ENCODE measurements around the gene NPC2.
A peak's percentile ranks its signal among the peaks of the same experiment; 100 is the strongest.
"Not testable (repeated sequence)": the region's sequence is repeated elsewhere in the genome, so short reads cannot be mapped to it uniquely, and the experiment has no call there.

The NPC2 gene

GRCh38 chr14:74492776-74493342 lies at the start of gene NPC2:
TSS of gene NPC2 (minus strand) at chr14:74493305. CDS start at chr14:74493274, 31 bp downstream.
- Histone ChIP-seq H3K27ac (ENCODE audit: low read depth, low read length) (peak within 1 kb of the TSS; percentile 69; the same call in 1 of the 2 replicates), H3K36me3 (ENCODE audit: control insufficient read depth, insufficient read depth, low read length) (peaks cover 16% of the 10 kb centered on the region), H3K9ac (ENCODE audit: low read length) (peak within 1 kb of the TSS; percentile 89), H3K4me1 (ENCODE audit: control insufficient read depth, insufficient read depth, low read length) (peaks cover 14% of the 10 kb centered on the region), H3K27me3 (ENCODE audit: control insufficient read depth, insufficient read depth, low read length) (no peaks in the 10 kb centered on the region), H3K9me3 (ENCODE audit: control insufficient read depth, insufficient read depth, low read depth, low read length) (no peaks in the 10 kb centered on the region), H3K4me3 (ENCODE audit: low read depth, low read length) (peak within 1 kb of the TSS; percentile 95)

DNA sequence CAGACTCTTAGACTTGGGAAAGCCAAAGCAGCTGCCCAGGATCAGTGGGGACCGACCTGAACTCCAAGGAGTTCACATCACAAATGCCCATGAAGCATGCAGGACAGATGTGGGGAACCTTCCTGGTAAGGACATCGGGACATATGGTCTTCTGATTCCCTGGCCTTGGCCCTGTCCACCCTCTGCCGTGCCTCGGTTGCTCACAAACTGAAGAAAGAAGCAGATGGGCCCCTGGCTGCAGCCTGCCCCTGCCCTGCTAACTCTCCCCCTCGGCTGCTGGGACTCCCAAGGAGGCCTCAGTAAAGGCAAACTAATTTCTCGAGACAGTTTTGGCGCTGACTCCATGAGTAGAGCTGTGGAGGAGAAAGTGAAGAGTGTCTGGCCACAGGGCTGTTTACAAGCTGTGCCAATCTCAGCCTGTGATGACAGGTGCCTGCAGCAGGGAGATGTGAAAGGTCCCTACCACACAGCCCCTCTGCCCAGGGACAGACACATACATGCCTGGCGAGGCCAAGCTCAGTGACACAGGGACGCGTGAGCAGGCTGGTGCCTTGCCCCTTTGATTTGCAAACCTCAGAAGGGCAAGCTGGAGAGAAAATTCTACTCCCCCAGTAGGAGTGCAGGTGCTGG lies 49.1 kb upstream of the NPC2 start:
- Histone ChIP-seq H3K27me3 (ENCODE audit: control insufficient read depth, insufficient read depth, low read length) (no peaks in the 10 kb centered on the region), H3K9me3 (ENCODE audit: control insufficient read depth, insufficient read depth, low read depth, low read length) (no peaks in the 10 kb centered on the region), H3K36me3 (ENCODE audit: control insufficient read depth, insufficient read depth, low read length) (no peaks in the 10 kb centered on the region), H3K4me3 (ENCODE audit: low read depth, low read length) (no peak overlapping the region), H3K9ac (ENCODE audit: low read length) (no peak overlapping the region), H3K27ac (ENCODE audit: low read depth, low read length) (no peak overlapping the region), H3K4me1 (ENCODE audit: control insufficient read depth, insufficient read depth, low read length) (0 out of 2 replicates have a peak, but pooled peaks cover 5% of the 10 kb centered on the region)

DNA sequence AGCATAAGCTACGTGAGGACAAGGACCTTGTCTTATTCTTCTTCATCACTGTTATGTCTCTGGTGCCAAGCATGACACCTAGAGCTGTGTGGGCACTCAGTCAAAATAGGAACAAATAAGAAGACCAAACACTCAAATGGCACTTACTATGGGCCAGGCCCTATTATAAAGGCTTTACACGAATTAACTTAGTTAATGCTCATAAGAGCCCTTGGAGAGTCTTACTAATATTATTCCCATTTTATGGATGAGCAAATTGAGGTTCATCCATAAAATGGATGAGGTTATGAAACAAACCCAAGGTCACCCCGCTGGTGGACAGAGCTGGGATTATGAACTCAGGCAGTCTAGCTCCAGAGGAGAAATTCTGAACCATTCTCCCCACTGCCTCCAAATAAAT lies 48.1 kb upstream of the NPC2 start:
- H3K27ac ChIP-seq (ENCODE audit: low read depth, low read length) = no peak overlapping the region
- no peak overlapping the region for H3K9ac ChIP-seq (ENCODE audit: low read length)
- no peaks in the 10 kb centered on the region for H3K36me3 ChIP-seq (ENCODE audit: control insufficient read depth, insufficient read depth, low read length)
- no peaks in the 10 kb centered on the region for H3K4me1 ChIP-seq (ENCODE audit: control insufficient read depth, insufficient read depth, low read length)
- no peak overlapping the region for H3K4me3 ChIP-seq (ENCODE audit: low read depth, low read length)
- H3K27me3 ChIP-seq (ENCODE audit: control insufficient read depth, insufficient read depth, low read length) = no peaks in the 10 kb centered on the region
- H3K9me3 ChIP-seq (ENCODE audit: control insufficient read depth, insufficient read depth, low read depth, low read length) = no peaks in the 10 kb centered on the region

GRCh38 chr14:74539503-74539902 lies 46.4 kb upstream of the NPC2 start:
- H3K27me3 ChIP-seq (ENCODE audit: control insufficient read depth, insufficient read depth, low read length) = no peaks in the 10 kb centered on the region
- no peaks in the 10 kb centered on the region for H3K4me1 ChIP-seq (ENCODE audit: control insufficient read depth, insufficient read depth, low read length)
- no peaks in the 10 kb centered on the region for H3K9me3 ChIP-seq (ENCODE audit: control insufficient read depth, insufficient read depth, low read depth, low read length)
- no peak overlapping the region for H3K9ac ChIP-seq (ENCODE audit: low read length)
- no peak overlapping the region for H3K27ac ChIP-seq (ENCODE audit: low read depth, low read length)
- H3K36me3 ChIP-seq (ENCODE audit: control insufficient read depth, insufficient read depth, low read length) = no peaks in the 10 kb centered on the region
- no peak overlapping the region for H3K4me3 ChIP-seq (ENCODE audit: low read depth, low read length)

- Histone ChIP-seq H3K4me1 (ENCODE audit: control insufficient read depth, insufficient read depth, low read length) (no peaks in the 10 kb centered on the region), H3K4me3 (ENCODE audit: low read depth, low read length) (no peak overlapping the region), H3K27ac (ENCODE audit: low read depth, low read length) (no peak overlapping the region), H3K9ac (ENCODE audit: low read length) (no peak overlapping the region), H3K9me3 (ENCODE audit: control insufficient read depth, insufficient read depth, low read depth, low read length) (no peaks in the 10 kb centered on the region), H3K36me3 (ENCODE audit: control insufficient read depth, insufficient read depth, low read length) (no peaks in the 10 kb centered on the region), H3K27me3 (ENCODE audit: control insufficient read depth, insufficient read depth, low read length) (no peaks in the 10 kb centered on the region)
Measured at GRCh38 chr14:74538411-74539391, 45.6 kb upstream of the NPC2 start.

DNA sequence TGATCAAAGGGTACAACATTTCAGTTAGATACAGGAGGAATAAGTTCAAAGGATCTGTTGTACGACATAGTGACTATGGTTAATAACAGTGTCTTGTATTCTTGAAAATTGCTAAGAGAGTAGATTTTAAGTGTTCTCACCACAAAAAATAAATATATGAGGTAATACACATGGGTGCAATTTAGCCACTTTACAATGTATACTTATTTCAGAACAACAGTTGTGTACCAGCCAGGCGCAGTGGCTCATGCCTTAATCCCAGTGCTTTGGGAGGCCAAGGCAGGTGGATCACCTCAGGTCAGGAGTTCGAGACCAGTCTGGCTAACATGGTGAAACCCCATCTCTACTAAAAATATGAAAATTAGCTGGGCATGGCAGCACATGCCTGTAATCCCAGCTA lies 43.2 kb upstream of the NPC2 start:
- not testable (repeated sequence) for H3K27ac ChIP-seq (ENCODE audit: low read depth, low read length); H3K9ac ChIP-seq (ENCODE audit: low read length); H3K9me3 ChIP-seq (ENCODE audit: control insufficient read depth, insufficient read depth, low read depth, low read length); H3K36me3 ChIP-seq (ENCODE audit: control insufficient read depth, insufficient read depth, low read length); H3K4me3 ChIP-seq (ENCODE audit: low read depth, low read length); H3K27me3 ChIP-seq (ENCODE audit: control insufficient read depth, insufficient read depth, low read length); H3K4me1 ChIP-seq (ENCODE audit: control insufficient read depth, insufficient read depth, low read length)

- H3K27me3 ChIP-seq (ENCODE audit: control insufficient read depth, insufficient read depth, low read length) = no peaks in the 10 kb centered on the region
- no peak overlapping the region for H3K4me3 ChIP-seq (ENCODE audit: low read depth, low read length)
- H3K4me1 ChIP-seq (ENCODE audit: control insufficient read depth, insufficient read depth, low read length) = no peaks in the 10 kb centered on the region
- no peaks in the 10 kb centered on the region for H3K36me3 ChIP-seq (ENCODE audit: control insufficient read depth, insufficient read depth, low read length)
- no peak overlapping the region for H3K27ac ChIP-seq (ENCODE audit: low read depth, low read length)
- H3K9me3 ChIP-seq (ENCODE audit: control insufficient read depth, insufficient read depth, low read depth, low read length) = no peaks in the 10 kb centered on the region
- H3K9ac ChIP-seq (ENCODE audit: low read length) = no peak overlapping the region
Measured at GRCh38 chr14:74535756-74536325, 42.7 kb upstream of the NPC2 start.

- no peaks in the 10 kb centered on the region for H3K27me3 ChIP-seq (ENCODE audit: control insufficient read depth, insufficient read depth, low read length)
- no peaks in the 10 kb centered on the region for H3K36me3 ChIP-seq (ENCODE audit: control insufficient read depth, insufficient read depth, low read length)
- H3K9ac ChIP-seq (ENCODE audit: low read length) = no peak overlapping the region
- no peaks in the 10 kb centered on the region for H3K4me1 ChIP-seq (ENCODE audit: control insufficient read depth, insufficient read depth, low read length)
- H3K27ac ChIP-seq (ENCODE audit: low read depth, low read length) = no peak overlapping the region
- no peak overlapping the region for H3K4me3 ChIP-seq (ENCODE audit: low read depth, low read length)
- no peaks in the 10 kb centered on the region for H3K9me3 ChIP-seq (ENCODE audit: control insufficient read depth, insufficient read depth, low read depth, low read length)
Measured at GRCh38 chr14:74533576-74533975, 40.5 kb upstream of the NPC2 start.

- Histone ChIP-seq H3K9ac (ENCODE audit: low read length) (no peak overlapping the region), H3K4me1 (ENCODE audit: control insufficient read depth, insufficient read depth, low read length) (no peaks in the 10 kb centered on the region), H3K27ac (ENCODE audit: low read depth, low read length) (no peak overlapping the region), H3K9me3 (ENCODE audit: control insufficient read depth, insufficient read depth, low read depth, low read length) (no peaks in the 10 kb centered on the region), H3K27me3 (ENCODE audit: control insufficient read depth, insufficient read depth, low read length) (no peaks in the 10 kb centered on the region), H3K36me3 (ENCODE audit: control insufficient read depth, insufficient read depth, low read length) (no peaks in the 10 kb centered on the region), H3K4me3 (ENCODE audit: low read depth, low read length) (no peak overlapping the region)
Measured at GRCh38 chr14:74532246-74532645, 39.1 kb upstream of the NPC2 start.

DNA sequence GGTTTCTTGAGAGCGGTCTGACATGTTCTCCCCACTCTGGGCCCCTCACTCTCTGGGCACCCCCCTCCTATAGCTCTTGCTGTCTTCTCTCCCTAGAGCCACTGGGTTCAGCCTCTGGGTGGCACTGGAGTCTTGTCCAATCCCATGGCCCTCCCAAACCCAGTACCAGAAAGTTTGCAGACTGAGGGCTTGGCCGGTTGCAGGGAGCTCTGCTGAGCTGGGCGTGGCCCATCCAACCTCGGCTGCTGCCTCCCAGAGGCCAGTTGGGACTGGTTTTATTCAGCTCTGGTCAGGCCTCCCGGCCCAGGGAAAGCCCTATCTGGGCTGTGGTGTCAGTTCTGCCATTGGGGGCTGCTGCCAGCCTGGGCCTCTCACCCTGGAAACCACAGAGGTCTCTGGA lies 38.4 kb upstream of the NPC2 start:
- H3K27me3 ChIP-seq (ENCODE audit: control insufficient read depth, insufficient read depth, low read length) = no peaks in the 10 kb centered on the region
- no peaks in the 10 kb centered on the region for H3K4me1 ChIP-seq (ENCODE audit: control insufficient read depth, insufficient read depth, low read length)
- H3K9me3 ChIP-seq (ENCODE audit: control insufficient read depth, insufficient read depth, low read depth, low read length) = no peaks in the 10 kb centered on the region
- H3K36me3 ChIP-seq (ENCODE audit: control insufficient read depth, insufficient read depth, low read length) = no peaks in the 10 kb centered on the region
- H3K4me3 ChIP-seq (ENCODE audit: low read depth, low read length) = no peak overlapping the region
- H3K9ac ChIP-seq (ENCODE audit: low read length) = no peak overlapping the region
- no peak overlapping the region for H3K27ac ChIP-seq (ENCODE audit: low read depth, low read length)

DNA sequence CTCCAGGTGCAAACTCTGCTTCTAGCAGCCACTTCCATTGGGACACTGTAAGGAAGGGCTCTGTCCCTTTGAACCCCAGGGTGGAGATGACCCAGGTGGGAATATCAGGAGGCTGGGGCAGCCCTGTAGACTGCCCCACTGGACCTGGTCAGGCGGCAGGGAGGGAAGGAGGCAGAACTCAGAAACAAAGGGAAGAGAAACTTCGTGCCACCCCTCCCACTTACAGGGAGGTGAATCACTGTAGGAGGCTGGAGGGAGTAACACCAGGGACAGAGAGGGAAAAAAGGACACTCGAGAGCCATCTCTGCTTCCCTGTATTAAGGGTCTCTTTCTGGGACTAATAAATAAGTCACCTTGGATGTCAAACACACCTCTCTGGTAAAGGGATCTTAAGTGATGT lies 37.9 kb upstream of the NPC2 start:
- no peak overlapping the region for H3K9ac ChIP-seq (ENCODE audit: low read length)
- H3K36me3 ChIP-seq (ENCODE audit: control insufficient read depth, insufficient read depth, low read length) = no peaks in the 10 kb centered on the region
- H3K4me1 ChIP-seq (ENCODE audit: control insufficient read depth, insufficient read depth, low read length) = no peaks in the 10 kb centered on the region
- H3K4me3 ChIP-seq (ENCODE audit: low read depth, low read length) = no peak overlapping the region
- no peaks in the 10 kb centered on the region for H3K9me3 ChIP-seq (ENCODE audit: control insufficient read depth, insufficient read depth, low read depth, low read length)
- H3K27ac ChIP-seq (ENCODE audit: low read depth, low read length) = no peak overlapping the region
- H3K27me3 ChIP-seq (ENCODE audit: control insufficient read depth, insufficient read depth, low read length) = no peaks in the 10 kb centered on the region

Data from HUES6 (cell line).